PC-9 (cell line): Measurements from ENCODE around the gene MAST2.

Source experiments
- EZH2 ChIP-seq: fragments of 200-600 bp; sonication (generic); IDR thresholded peaks from 2 replicates; pipeline ENCODE4 v1.8.0; 2017; ENCODE audit warnings: antibody characterized with exemption, low read depth
- TF ChIP-seq, protein P1 (sequence below): fragments of 200-600 bp; sonication (generic); conservative IDR thresholded peaks from 2 replicates; pipeline ENCODE4 v1.6.1; 2017; ENCODE audit warnings: mixed run types, antibody characterized with exemption, mild to moderate bottlenecking, moderate library complexity

DNA sequence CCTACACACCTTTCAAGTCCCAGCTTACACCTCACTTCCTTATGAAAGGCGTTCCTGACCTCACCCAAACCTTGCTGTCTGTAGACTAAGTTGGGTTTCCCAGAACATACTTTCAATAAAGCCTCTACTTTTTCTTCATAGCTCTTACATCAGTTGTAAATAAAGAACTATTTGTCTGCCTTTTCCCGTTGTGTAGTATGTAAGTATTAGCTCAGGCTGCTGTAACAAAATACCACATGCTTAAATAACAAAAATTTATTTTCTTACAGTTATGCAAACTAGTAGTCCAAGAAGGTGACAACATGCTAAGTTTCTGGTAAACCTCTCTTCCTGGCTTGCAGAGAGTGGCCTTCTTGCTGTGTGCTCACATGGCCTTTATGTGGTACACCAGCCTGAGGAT, 86.7 kb downstream of the MAST2 start:
- TF ChIP-seq, protein P1, sequence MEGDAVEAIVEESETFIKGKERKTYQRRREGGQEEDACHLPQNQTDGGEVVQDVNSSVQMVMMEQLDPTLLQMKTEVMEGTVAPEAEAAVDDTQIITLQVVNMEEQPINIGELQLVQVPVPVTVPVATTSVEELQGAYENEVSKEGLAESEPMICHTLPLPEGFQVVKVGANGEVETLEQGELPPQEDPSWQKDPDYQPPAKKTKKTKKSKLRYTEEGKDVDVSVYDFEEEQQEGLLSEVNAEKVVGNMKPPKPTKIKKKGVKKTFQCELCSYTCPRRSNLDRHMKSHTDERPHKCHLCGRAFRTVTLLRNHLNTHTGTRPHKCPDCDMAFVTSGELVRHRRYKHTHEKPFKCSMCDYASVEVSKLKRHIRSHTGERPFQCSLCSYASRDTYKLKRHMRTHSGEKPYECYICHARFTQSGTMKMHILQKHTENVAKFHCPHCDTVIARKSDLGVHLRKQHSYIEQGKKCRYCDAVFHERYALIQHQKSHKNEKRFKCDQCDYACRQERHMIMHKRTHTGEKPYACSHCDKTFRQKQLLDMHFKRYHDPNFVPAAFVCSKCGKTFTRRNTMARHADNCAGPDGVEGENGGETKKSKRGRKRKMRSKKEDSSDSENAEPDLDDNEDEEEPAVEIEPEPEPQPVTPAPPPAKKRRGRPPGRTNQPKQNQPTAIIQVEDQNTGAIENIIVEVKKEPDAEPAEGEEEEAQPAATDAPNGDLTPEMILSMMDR = no peak
- TF ChIP-seq EZH2 = no peak
